Karpas-422 (cell line): ENCODE measurements around the gene RARRES2. TPM values are rescaled to one million over a fixed set of nuclear protein-coding genes. Genes with fewer than 3 reads are reported as not detected.

Source experiments
- DNase-seq: peaks from one replicate; pipeline ENCODE4 v3.0.0-alpha.2; 2015
- H2AFZ ChIP-seq: fragments of 200-600 bp; sonication (generic); 2 replicates; pipeline ENCODE4 v1.6.1; 2014; ENCODE audit warnings: antibody characterized with exemption, low read length, mixed read lengths
- H3K27ac ChIP-seq: fragments of 200-600 bp; sonication (generic); 2 replicates; pipeline ENCODE4 v1.5.1; 2014; ENCODE audit warnings: mild to moderate bottlenecking, low read length, moderate library complexity
- H3K27me3 ChIP-seq: fragments of 200-600 bp; sonication (generic); 2 replicates; pipeline ENCODE4 v1.6.1; 2014; ENCODE audit warnings: low read length, mixed read lengths
- H3K36me3 ChIP-seq: fragments of 200-600 bp; sonication (generic); 2 replicates; pipeline ENCODE4 v1.6.1; 2014; ENCODE audit warnings: low read length, mixed read lengths; ENCODE audit not compliant: insufficient read depth
- H3K4me1 ChIP-seq: fragments of 200-600 bp; sonication (generic); 2 replicates; pipeline ENCODE4 v1.6.1; 2014; ENCODE audit warnings: mild to moderate bottlenecking, low read length, mixed read lengths
- H3K4me2 ChIP-seq: fragments of 200-600 bp; sonication (generic); 2 replicates; pipeline ENCODE4 v1.6.1; 2014; ENCODE audit warnings: low read length, low read depth, mild to moderate bottlenecking; ENCODE audit not compliant: poor library complexity, severe bottlenecking
- H3K4me3 ChIP-seq: fragments of 200-600 bp; sonication (generic); 2 replicates; pipeline ENCODE4 v1.5.1; 2014; ENCODE audit warnings: mild to moderate bottlenecking, antibody characterized with exemption, low read length, mixed read lengths
- H3K79me2 ChIP-seq: fragments of 200-600 bp; sonication (generic); 2 replicates; pipeline ENCODE4 v1.6.1; 2014; ENCODE audit warnings: mild to moderate bottlenecking, low read length, mixed read lengths
- H3K9ac ChIP-seq: fragments of 200-600 bp; sonication (generic); 2 replicates; pipeline ENCODE4 v1.6.0; 2014; ENCODE audit warnings: low read length
- H3K9me2 ChIP-seq: fragments of 200-600 bp; sonication (generic), shearing (Covaris generic); replicated peaks from 2 replicates; pipeline ENCODE4 v1.6.0; 2014; ENCODE audit warnings: mild to moderate bottlenecking, low read length, moderate library complexity; ENCODE audit not compliant: insufficient read depth
- H3K9me3 ChIP-seq: fragments of 300-700, 200-600 bp; sonication (generic); 2 replicates; pipeline ENCODE4 v1.6.1; 2014; ENCODE audit warnings: low read length, mixed read lengths
- H4K20me1 ChIP-seq: fragments of 200-600 bp; sonication (generic); 2 replicates; pipeline ENCODE4 v1.6.1; 2014; ENCODE audit warnings: mild to moderate bottlenecking, antibody characterized with exemption, low read length, low read depth; ENCODE audit not compliant: insufficient read depth
- total RNA-seq: library from RNA; depleted of rRNA; stranded (reverse); fragments of >200 nt; shearing (Covaris generic); gene quantifications from 2 replicates; pipeline ENCODE4 v1.2.3, GENCODE V29; 2014; ENCODE audit warnings: low replicate concordance

Gene RARRES2
- total RNA-seq, 1 experiment from 2014 or later: not detected

DNA sequence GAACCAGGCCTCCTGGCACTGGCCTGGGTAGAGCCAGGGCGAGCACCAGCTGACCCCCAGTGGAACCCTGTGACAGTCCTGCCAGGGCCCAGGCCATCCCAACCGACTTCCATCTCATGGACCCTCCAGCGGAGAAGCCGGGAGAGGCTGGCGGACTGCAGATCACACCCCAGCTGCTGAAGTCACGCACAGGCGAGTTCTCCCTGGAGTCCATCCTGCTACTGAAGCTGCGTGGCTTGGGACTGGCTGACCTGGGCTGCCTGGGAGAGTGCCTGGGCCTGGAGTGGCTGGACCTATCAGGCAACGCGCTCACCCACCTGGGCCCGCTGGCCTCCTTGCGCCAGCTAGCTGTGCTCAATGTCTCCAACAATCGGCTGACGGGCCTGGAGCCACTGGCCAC is 4.7 kb downstream of the RARRES2 start:
- H3K27ac ChIP-seq: no peak overlapping the region
- no peaks in the 10 kb centered on the region for H3K9me2 ChIP-seq
- no peak overlapping the region for H3K9ac ChIP-seq
- H3K27me3 ChIP-seq: no peaks in the 10 kb centered on the region
- no peak overlapping the region for H3K4me3 ChIP-seq
- no peak for DNase-seq
- H4K20me1 ChIP-seq: no peaks in the 10 kb centered on the region
- H3K9me3 ChIP-seq: no peaks in the 10 kb centered on the region
- H3K79me2 ChIP-seq: no peaks in the 10 kb centered on the region
- H2AFZ ChIP-seq: no peak overlapping the region
- H3K4me1 ChIP-seq: no peaks in the 10 kb centered on the region
- no peak overlapping the region for H3K4me2 ChIP-seq
- H3K36me3 ChIP-seq: no peaks in the 10 kb centered on the region

DNA sequence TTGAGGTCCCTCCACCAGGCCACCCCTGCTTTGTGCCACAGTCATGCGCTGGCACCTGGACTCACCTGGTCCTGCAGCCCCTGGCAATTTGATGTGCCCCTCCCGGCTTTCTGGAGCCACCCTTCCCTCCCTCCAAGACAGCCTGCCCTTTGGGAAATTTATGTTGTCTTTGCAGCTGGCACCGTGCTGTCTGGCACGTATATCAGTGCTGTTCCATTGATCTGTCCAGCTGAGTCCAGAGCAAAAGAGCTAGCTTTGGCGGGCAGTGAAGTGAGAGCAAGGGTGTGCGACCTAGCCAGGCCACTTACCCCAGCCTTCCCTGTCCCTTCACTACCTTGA is 5.7 kb downstream of the RARRES2 start:
- no peaks in the 10 kb centered on the region for H4K20me1 ChIP-seq
- no peak overlapping the region for H3K4me2 ChIP-seq
- H3K9me2 ChIP-seq: no peaks in the 10 kb centered on the region
- H3K36me3 ChIP-seq: no peaks in the 10 kb centered on the region
- no peak overlapping the region for H3K4me3 ChIP-seq
- no peak overlapping the region for H2AFZ ChIP-seq
- H3K79me2 ChIP-seq: no peaks in the 10 kb centered on the region
- no peaks in the 10 kb centered on the region for H3K9me3 ChIP-seq
- no peak for DNase-seq
- no peaks in the 10 kb centered on the region for H3K27me3 ChIP-seq
- H3K9ac ChIP-seq: no peak overlapping the region
- H3K27ac ChIP-seq: no peak overlapping the region
- no peaks in the 10 kb centered on the region for H3K4me1 ChIP-seq

DNA sequence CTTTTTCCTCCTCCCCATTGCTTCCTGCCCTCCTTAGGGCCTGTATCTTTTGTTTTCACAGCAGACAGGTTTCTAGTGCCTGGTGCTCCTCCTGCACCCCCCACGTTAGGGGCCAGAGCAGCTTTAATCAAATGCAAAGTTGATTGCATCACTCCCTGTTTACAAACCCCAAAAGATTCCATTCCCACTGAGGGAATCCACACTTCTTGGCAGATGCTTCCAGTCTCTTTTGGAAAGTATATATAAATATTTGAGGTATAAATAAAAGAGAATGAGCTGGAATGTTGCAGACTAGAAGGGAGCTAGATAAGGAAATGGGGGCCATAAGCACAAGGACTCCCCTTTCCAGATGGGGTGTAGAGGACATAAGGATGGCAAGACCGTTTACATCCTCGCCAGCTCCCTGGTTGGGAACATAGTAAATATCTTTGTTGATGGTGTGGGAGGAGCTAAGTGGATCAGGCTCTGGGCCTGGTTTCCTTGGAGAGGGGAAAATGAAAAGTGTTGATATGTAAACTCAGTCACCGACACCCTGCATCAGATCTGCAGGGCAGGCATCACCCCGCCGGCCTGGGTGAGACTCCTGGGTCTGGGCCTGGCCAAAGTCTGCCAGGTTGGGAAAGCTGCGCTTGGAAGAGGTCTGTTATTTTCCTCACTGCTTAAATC is 6.2 kb downstream of the RARRES2 start:
- no peaks in the 10 kb centered on the region for H3K79me2 ChIP-seq
- H3K4me1 ChIP-seq: no peaks in the 10 kb centered on the region
- H3K4me3 ChIP-seq: no peak overlapping the region
- no peak overlapping the region for H3K4me2 ChIP-seq
- no peak for DNase-seq
- H3K9me3 ChIP-seq: no peaks in the 10 kb centered on the region
- no peak overlapping the region for H3K27ac ChIP-seq
- no peaks in the 10 kb centered on the region for H4K20me1 ChIP-seq
- no peak overlapping the region for H3K9ac ChIP-seq
- H3K9me2 ChIP-seq: no peaks in the 10 kb centered on the region
- H2AFZ ChIP-seq: no peak overlapping the region
- no peaks in the 10 kb centered on the region for H3K36me3 ChIP-seq
- no peaks in the 10 kb centered on the region for H3K27me3 ChIP-seq

DNA sequence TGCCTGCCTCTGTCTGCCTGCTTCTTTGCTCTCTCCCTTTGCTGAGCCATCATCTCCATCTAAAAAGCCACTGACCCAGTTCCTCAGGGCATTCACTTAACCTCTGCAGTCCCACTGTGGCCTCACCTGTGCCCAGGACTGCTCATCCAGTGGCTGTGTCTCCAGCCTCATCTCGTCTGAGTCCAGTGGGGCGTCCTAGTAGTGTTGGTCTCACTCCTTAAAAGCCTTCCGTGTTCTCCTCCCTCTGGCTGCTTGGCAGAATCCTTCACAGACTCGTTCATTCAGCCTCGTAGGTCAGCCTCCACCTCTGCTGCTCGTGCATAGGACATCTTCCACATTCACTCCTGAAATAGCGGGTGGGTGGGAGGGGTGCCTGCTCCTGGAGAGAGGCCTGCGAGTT is 7.3 kb downstream of the RARRES2 start:
- H3K9ac ChIP-seq: no peak overlapping the region
- H3K4me3 ChIP-seq: no peak overlapping the region
- DNase-seq: no peak
- H3K9me2 ChIP-seq: no peaks in the 10 kb centered on the region
- H2AFZ ChIP-seq: no peak overlapping the region
- no peaks in the 10 kb centered on the region for H3K27me3 ChIP-seq
- H3K79me2 ChIP-seq: no peaks in the 10 kb centered on the region
- H3K9me3 ChIP-seq: no peaks in the 10 kb centered on the region
- H3K36me3 ChIP-seq: no peaks in the 10 kb centered on the region
- no peaks in the 10 kb centered on the region for H4K20me1 ChIP-seq
- no peaks in the 10 kb centered on the region for H3K4me1 ChIP-seq
- H3K4me2 ChIP-seq: no peak overlapping the region
- H3K27ac ChIP-seq: no peak overlapping the region

DNA sequence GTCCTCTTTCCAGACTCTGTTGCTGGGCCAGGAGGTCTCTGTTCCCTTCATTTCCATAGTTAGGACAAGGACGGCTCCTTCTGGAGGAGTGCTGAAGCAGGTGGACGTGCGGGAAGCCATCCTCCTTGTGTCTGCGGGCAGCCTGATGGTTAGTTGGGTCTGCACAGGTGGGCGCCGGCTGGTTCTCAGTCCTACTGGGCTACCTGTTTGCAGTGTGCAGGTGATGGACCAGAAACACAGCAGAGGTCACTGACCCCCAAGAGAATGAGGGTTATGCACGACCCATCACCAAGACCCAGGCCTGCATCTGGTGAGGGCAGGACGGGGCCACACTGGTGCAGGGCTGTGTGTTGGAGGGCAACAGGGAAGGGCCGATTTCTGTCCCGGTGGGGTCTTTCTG is 7.8 kb downstream of the RARRES2 start:
- Histone ChIP-seq H4K20me1 (no peaks in the 10 kb centered on the region), H3K9me3 (no peaks in the 10 kb centered on the region), H3K4me1 (no peaks in the 10 kb centered on the region), H2AFZ (no peak overlapping the region), H3K4me2 (no peak overlapping the region), H3K79me2 (no peaks in the 10 kb centered on the region), H3K4me3 (no peak overlapping the region), H3K9ac (no peak overlapping the region), H3K27ac (no peak overlapping the region), H3K9me2 (no peaks in the 10 kb centered on the region), H3K36me3 (no peaks in the 10 kb centered on the region), H3K27me3 (no peaks in the 10 kb centered on the region)
- no peak for DNase-seq

- H3K4me3 ChIP-seq: no peak overlapping the region
- no peaks in the 10 kb centered on the region for H3K27me3 ChIP-seq
- H3K36me3 ChIP-seq: no peaks in the 10 kb centered on the region
- H2AFZ ChIP-seq: no peak overlapping the region
- H3K79me2 ChIP-seq: no peaks in the 10 kb centered on the region
- H3K9me3 ChIP-seq: no peaks in the 10 kb centered on the region
- H3K9me2 ChIP-seq: no peaks in the 10 kb centered on the region
- DNase-seq: no peak
- no peak overlapping the region for H3K27ac ChIP-seq
- H4K20me1 ChIP-seq: no peaks in the 10 kb centered on the region
- no peak overlapping the region for H3K4me2 ChIP-seq
- no peak overlapping the region for H3K9ac ChIP-seq
- H3K4me1 ChIP-seq: no peaks in the 10 kb centered on the region
Measured at GRCh38 chr7:150332852-150333635, 8.4 kb downstream of the RARRES2 start.

GRCh38 chr7:150330211-150330885 is 11.1 kb downstream of the RARRES2 start:
- H3K27me3 ChIP-seq: no peaks in the 10 kb centered on the region
- H3K4me3 ChIP-seq: no peak overlapping the region
- no peaks in the 10 kb centered on the region for H4K20me1 ChIP-seq
- H3K27ac ChIP-seq: no peak overlapping the region
- no peaks in the 10 kb centered on the region for H3K4me1 ChIP-seq
- H3K9ac ChIP-seq: no peak overlapping the region
- H3K36me3 ChIP-seq: no peaks in the 10 kb centered on the region
- H3K79me2 ChIP-seq: no peaks in the 10 kb centered on the region
- H2AFZ ChIP-seq: no peak overlapping the region
- DNase-seq: no peak
- no peaks in the 10 kb centered on the region for H3K9me2 ChIP-seq
- no peak overlapping the region for H3K4me2 ChIP-seq
- no peaks in the 10 kb centered on the region for H3K9me3 ChIP-seq

GRCh38 chr7:150329331-150330120 is 11.9 kb downstream of the RARRES2 start:
- Histone ChIP-seq H3K27me3 (no peaks in the 10 kb centered on the region), H3K9me3 (no peaks in the 10 kb centered on the region), H2AFZ (no peak overlapping the region), H4K20me1 (no peaks in the 10 kb centered on the region), H3K9ac (no peak overlapping the region), H3K4me1 (peaks cover 2% of the 10 kb centered on the region), H3K36me3 (no peaks in the 10 kb centered on the region), H3K27ac (no peak overlapping the region), H3K9me2 (no peaks in the 10 kb centered on the region), H3K79me2 (peaks cover 7% of the 10 kb centered on the region), H3K4me3 (no peak overlapping the region), H3K4me2 (no peak overlapping the region)
- DNase-seq: no peak
